ENCODE results near the gene FBXL5. TPM values are rescaled to one million over a fixed set of nuclear protein-coding genes. Genes with fewer than 3 reads are reported as not detected.

Gene FBXL5
- total RNA-seq, 1 donor from 2014 or later: 146 TPM

DNA sequence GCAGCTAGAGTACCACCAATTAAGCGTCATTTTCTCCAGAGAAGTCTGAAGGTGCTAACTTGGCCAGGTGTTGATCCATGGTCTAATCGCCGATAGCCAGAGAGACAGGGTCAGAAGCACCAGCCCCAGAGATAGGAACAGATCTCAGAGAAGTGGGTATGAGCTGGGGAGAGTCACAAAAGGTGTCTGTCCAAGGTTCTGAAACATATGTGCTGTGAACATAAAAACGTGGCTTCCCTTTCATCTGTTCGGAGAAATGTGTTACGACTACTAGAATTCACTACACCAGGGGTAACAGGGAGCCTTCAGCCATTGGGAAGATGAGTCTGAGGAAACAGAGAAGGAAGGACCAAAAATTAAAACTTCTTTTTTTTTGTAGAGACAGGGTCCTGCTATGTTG lies 91.3 kb downstream of the FBXL5 start:
- DNase-seq (ENCODE audit: low read depth): no peak

DNA sequence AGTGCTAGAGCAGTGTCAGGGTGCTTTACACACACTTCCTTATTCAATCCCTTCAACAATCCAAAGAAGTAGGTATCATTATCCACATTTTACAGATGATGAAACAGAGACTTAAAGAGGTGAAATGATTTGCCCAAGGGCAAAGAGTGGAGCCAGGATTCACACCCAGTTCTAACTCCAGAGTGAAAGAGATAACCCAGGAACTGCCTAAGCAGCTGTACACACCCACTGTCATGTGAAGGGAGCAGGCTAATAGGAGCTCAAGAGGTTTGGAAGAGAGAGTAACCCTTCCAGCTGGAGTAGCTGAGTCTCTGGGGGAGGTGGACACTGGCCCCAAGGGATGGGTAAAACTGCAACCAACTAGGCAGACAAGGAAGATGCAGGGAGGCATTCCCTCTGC lies 92.5 kb downstream of the FBXL5 start:
- no peak for DNase-seq (ENCODE audit: low read depth)

DNA sequence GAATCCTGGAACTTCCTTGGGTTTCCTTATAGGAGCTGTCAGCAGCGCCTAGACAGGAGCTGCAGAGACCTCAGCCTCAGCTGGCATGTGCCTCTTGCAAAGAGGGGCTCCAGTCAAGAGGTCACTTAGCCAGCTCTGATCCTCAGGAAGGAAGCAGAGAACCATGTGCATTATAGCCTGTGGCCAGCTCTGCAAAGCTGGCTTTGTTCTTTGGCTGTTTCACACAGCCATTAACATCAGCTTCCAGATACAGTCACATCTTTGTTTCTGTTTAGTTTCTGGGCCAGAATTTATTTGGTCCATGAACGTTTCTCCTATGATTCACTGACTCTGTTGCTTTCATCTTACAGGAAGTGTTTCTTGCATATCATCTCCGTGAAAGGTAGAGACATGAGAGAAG lies 93.0 kb downstream of the FBXL5 start:
- DNase-seq (ENCODE audit: low read depth): no peak

DNA sequence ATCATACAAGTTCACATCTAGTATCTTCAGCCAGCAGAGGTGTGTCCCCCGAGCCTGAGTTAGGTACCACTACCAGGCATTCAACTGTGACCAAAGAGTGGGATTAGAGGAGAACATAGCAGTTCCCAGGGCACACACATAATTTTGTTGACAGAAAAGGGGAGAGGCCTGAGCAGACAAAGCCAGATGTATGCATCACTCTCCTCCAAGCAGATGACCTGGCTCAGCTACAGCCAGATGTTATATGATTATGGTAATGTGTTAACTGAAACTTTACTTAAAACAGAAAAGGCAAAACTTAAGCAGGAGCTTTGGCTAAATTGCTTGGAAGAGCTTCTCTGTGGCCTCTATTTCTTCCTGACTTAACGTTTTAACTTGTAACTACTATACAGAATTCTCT lies 96.6 kb downstream of the FBXL5 start:
- DNase-seq (ENCODE audit: low read depth): no peak

DNA sequence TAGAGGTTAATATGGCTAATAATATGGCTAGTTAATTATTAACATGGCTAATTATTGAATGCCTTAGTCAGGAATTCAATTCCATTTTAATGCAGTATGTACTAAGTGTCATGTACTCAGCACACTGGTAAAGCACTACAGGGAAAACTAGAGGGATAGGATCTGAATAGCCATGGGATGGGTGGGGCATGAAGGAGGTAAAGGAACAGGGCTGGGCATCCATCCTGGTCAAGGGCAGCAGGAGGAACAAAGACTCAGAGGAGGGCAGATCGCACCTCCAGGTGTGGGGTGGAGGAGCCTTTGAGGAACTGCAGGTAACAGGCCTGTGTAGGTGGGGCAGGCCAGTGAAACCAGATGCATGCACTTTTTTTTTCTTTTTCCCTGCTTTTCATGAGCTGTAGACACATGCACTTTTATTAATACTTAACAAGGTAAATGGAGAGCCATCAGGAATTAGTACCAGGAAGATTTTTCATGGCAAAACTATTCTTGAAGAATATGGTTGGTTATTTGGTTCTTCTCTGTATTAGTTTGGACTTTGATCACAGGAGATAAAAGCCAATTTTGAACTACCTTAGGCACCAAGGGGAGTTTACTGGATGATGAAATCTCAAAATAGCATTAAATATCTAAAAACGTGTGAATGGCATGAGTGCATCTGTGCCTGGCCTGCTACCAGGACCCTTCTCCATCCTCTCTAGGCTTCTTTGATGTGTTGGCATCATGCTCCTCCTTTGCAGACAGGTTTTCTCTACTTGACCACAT lies 97.2 kb downstream of the FBXL5 start:
- DNase-seq (ENCODE audit: low read depth): no peak

DNA sequence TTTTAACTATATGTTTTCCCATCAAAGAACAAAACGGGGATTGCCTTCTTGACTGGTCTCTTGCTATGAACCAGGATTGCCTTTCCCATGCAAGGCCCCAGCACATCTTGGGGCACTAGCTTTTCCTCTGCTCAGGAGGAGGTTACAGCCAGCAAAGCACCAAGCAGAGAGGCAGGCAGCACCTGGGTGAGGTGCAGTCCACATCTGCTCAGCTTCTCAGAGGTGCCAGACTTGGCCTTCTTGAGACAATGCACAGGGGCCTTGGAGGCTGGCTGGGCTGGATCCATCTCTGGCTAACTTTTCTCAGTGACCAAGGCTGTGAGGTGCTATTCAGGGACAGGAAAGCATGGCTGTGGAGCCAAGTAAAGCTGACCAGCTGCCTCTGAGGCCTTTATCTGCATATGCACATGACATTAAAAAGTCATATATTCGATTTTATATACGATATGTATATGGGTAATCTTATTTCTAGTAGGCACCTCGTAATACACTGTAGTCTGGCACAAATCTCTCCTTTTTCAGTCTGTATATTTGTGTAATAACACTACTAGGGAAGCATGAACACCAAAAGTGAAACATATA lies 98.6 kb downstream of the FBXL5 start:
- DNase-seq (ENCODE audit: low read depth): no peak

Other genes starting within 250 kb of the FBXL5 start
- not detected in 2 replicates for gene C1QTNF7, start 227.3 kb downstream of the FBXL5 start, total RNA-seq
- gene CC2D2A, start 185.5 kb downstream of the FBXL5 start, total RNA-seq: 16.1 and 17.3 TPM in 2 replicates
- gene FAM200B, start 26.5 kb upstream of the FBXL5 start, total RNA-seq: 27.8 and 36.1 TPM in 2 replicates
- 0.88 and 1.4 TPM in 2 replicates for gene BST1, start 47.7 kb upstream of the FBXL5 start, total RNA-seq
- not detected in 2 replicates for gene CD38, start 123.0 kb upstream of the FBXL5 start, total RNA-seq

Data from myocyte (in vitro differentiated cells).